ENCODE data around the gene TICAM1. TPM values are rescaled to one million over a fixed set of nuclear protein-coding genes. Genes with fewer than 3 reads are reported as not detected.

Gene TICAM1
- total and polyA plus RNA-seq, 7 donors: 7.4 to 17.0 (median 11.4) TPM

DNA sequence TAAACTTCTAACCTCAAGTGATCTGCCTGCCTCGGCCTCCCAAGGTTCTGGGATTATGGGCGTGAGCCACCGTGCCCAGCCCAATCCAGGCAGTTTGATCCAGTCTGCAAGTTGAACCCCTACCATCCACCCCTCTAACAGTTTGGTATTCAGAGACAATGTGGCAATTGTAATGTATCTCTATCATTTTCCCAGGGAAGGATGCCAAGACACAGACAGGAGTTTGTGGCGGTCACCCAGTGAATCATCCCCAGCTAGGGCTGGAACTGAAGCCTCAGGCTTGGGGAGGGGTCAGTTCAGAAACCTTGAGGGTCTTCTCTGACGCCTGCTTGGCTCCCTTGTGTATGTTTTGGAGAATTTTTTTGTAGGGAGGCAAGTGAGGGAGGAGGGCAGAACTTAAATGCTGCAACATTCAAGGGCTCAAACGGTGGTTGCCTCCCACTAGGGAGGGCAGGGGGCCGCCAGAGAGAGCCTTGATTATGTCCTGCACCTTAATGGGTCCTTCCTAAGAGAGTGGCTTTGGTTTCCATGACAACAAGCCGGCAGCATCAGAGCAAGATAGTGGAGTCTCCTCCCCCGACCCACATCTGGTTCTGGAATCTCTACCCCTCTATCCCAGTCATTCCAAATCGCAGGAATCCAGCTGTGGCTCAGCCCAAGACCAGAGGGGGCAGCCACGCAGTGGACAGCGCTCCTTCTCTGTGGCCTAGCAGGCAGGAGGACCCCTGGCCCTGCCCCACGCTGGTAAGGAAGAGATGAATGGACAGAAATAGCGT lies 54.9 kb downstream of the TICAM1 start:
- H3K36me3 ChIP-seq (ENCODE audit: insufficient read depth in 1 of 2, low read depth in 1 of 2): no peaks in the 10 kb centered on the region
- TF ChIP-seq, protein P1, sequence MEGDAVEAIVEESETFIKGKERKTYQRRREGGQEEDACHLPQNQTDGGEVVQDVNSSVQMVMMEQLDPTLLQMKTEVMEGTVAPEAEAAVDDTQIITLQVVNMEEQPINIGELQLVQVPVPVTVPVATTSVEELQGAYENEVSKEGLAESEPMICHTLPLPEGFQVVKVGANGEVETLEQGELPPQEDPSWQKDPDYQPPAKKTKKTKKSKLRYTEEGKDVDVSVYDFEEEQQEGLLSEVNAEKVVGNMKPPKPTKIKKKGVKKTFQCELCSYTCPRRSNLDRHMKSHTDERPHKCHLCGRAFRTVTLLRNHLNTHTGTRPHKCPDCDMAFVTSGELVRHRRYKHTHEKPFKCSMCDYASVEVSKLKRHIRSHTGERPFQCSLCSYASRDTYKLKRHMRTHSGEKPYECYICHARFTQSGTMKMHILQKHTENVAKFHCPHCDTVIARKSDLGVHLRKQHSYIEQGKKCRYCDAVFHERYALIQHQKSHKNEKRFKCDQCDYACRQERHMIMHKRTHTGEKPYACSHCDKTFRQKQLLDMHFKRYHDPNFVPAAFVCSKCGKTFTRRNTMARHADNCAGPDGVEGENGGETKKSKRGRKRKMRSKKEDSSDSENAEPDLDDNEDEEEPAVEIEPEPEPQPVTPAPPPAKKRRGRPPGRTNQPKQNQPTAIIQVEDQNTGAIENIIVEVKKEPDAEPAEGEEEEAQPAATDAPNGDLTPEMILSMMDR (IDR thresholded peaks at IDR 0.05): no peak
- ATAC-seq (no peak), DNase-seq (peak in 1 of 2 donors; percentile 18)
- WGBS, 3 donors: 46 to 58% (median 48%) methylated on average over 14 of the region's 14 CpGs
- H3K27ac ChIP-seq: no peak overlapping the region
- intact Hi-C loops (cut with DNase I): no loop called here
- H3K4me3 ChIP-seq: no peak overlapping the region
- no peaks in the 10 kb centered on the region for H3K9me3 ChIP-seq
- H3K27me3 ChIP-seq (ENCODE audit: insufficient read depth in 3 of 3, low read length in 2 of 3): no peaks in the 10 kb centered on the region
- no peaks in the 10 kb centered on the region for H3K4me1 ChIP-seq

DNA sequence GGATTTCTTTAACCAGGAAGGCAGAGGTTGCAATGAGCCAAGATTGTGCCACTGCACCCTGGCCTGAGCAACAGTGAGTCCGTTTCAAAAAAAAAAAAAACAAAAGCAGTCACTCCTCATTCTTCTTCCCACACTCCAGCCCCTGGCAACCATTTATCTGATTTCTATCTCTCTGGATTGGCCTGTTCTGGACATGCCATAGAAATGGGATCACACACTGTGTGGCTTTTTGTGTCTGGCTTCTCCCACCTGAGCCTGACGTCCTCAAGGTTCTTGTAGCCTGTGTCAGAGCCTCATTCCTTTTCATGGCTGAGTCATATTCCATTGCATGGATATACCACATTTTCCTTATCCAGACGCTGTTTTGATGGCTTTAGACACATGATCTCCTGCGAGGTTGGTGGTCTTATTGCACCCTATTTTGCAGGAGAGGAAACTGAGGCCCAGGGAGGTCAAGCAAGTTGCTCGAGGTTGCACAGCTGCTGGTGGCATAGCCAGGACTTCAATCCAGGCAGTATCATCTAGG lies 55.8 kb downstream of the TICAM1 start:
- no peaks in the 10 kb centered on the region for H3K4me1 ChIP-seq
- H3K9me3 ChIP-seq: no peaks in the 10 kb centered on the region
- DNase-seq (no peak), ATAC-seq (no peak)
- intact Hi-C loops (cut with DNase I): no loop called here
- no peaks in the 10 kb centered on the region for H3K27me3 ChIP-seq (ENCODE audit: insufficient read depth in 3 of 3, low read length in 2 of 3)
- H3K36me3 ChIP-seq (ENCODE audit: insufficient read depth in 1 of 2, low read depth in 1 of 2): no peaks in the 10 kb centered on the region
- no peak overlapping the region for H3K27ac ChIP-seq
- WGBS, 3 donors: 69 to 74% (median 72%) methylated on average over 5 of the region's 5 CpGs
- TF ChIP-seq, protein P1 (IDR thresholded peaks at IDR 0.05): no peak
- no peak overlapping the region for H3K4me3 ChIP-seq

DNA sequence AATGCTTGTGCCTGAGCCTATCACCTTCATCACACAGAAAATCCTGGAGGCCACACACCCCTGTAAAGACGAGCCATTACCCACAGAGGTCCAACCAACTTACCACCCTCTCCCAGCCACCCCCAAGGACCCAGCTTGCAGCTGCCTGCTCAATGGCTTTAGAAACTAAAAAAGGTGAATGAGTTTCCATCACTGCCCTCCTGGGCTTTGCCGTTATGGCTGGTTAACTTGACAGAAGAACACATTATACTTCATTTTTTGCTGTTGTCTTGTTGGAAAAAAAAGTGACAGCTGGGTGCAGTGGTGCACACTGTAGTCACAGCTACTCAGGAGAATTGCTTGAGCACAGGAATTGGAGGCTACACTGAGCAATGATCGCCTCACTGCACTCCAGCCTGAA lies 57.4 kb downstream of the TICAM1 start:
- ATAC-seq (no peak), DNase-seq (peak in 1 of 2 donors; percentile 14)
- no peaks in the 10 kb centered on the region for H3K9me3 ChIP-seq
- 46 to 59% (median 52%) methylated on average over 3 of the region's 3 CpGs for WGBS, 3 donors
- no peak overlapping the region for H3K4me3 ChIP-seq
- H3K27me3 ChIP-seq (ENCODE audit: insufficient read depth in 3 of 3, low read length in 2 of 3): no peaks in the 10 kb centered on the region
- no peaks in the 10 kb centered on the region for H3K36me3 ChIP-seq (ENCODE audit: insufficient read depth in 1 of 2, low read depth in 1 of 2)
- TF ChIP-seq, protein P1 (IDR thresholded peaks at IDR 0.05): no peak
- intact Hi-C loops (cut with DNase I): no loop called here
- no peak overlapping the region for H3K27ac ChIP-seq
- no peaks in the 10 kb centered on the region for H3K4me1 ChIP-seq

DNA sequence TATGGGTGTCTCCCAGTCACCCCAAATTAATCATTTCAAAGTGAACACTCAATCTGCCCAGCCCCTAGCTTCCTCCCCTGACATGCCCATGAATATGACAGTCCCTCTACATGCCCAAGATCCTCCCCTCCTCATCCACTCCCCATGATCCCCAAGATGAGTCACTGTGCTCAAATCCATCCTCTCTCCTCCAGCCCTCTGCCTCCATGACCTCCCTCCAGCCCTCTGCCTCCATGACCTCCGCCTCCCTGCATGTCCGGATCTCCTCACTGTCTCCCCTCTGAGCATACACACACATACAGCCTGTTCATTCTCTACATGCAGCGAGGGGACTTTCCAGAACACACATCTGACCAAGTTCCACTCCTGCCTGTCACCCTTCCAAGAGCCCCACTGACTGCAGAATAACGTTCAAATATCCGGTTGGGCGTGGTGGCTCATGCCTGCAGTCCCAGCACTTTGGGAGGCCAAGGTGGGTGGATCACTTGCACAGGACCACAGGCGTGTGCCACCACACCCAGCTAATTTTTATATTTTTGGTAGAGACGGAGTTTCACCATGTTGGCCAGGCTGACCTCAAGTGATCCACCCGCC lies 58.4 kb downstream of the TICAM1 start:
- ATAC-seq: no peak
- no peak overlapping the region for H3K27ac ChIP-seq
- intact Hi-C loops (cut with DNase I): no loop called here
- H3K27me3 ChIP-seq (ENCODE audit: insufficient read depth in 3 of 3, low read length in 2 of 3): no peaks in the 10 kb centered on the region
- no peak overlapping the region for H3K4me3 ChIP-seq
- 46 to 63% (median 48%) methylated on average over 9 of the region's 9 CpGs for WGBS, 3 donors
- H3K36me3 ChIP-seq (ENCODE audit: insufficient read depth in 1 of 2, low read depth in 1 of 2): no peaks in the 10 kb centered on the region
- DNase-seq: peak in 1 of 2 donors; percentile 25
- no peaks in the 10 kb centered on the region for H3K9me3 ChIP-seq
- TF ChIP-seq, protein P1 (IDR thresholded peaks at IDR 0.05): no peak
- no peaks in the 10 kb centered on the region for H3K4me1 ChIP-seq
